Keratinocyte (primary cell): ENCODE measurements around the gene PCDHGB1.

Experiments
- EZH2 ChIP-seq: IDR thresholded peaks from one replicate; pipeline ENCODE4 v1.6.1; 2012; ENCODE audit warnings: inconsistent platforms, mild to moderate bottlenecking, low read length, moderate library complexity
- TF ChIP-seq, protein P1 (sequence below), 3 experiments: IDR thresholded peaks in 1 of 3; conservative IDR thresholded peaks in 1 of 3; optimal IDR thresholded peaks in 1 of 3; 2 replicates in 2 of 3; 3 replicates in 1 of 3; pipeline versions ENCODE3 to v1.5.1; 2011; ENCODE audit warnings: low read length in 3 of 3, mild to moderate bottlenecking in 3 of 3, moderate library complexity in 2 of 3, control low read depth in 1 of 3, inconsistent platforms in 1 of 3; ENCODE audit not compliant: insufficient read depth in 2 of 3; ENCODE audit errors: extremely low read depth in 1 of 3

DNA sequence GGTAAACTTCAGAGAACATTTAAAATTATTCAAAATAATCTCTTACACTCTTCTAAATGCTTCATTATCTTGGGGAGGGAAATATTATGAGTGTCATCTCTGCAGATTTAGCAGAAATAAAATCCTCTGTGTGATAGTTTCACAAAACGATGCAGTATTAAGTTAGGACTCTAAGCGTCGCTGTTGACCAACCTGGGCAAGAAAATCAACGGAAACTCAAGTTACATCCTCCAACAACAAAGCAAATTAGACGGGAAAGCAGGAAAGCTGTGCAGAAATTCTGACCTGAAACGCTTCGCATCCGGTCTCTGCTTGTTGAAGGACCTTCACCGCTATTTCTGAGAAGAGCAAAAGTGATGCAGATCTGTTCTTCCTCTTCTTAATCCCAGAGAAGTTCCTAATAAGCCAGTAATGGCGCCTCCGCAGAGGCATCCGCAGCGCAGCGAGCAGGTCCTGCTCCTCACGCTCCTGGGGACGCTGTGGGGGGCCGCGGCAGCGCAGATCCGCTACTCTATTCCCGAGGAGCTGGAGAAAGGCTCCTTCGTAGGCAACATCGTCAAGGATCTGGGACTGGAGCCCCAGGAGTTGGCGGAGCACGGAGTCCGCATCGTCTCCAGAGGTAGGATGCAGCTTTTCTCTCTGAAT is 23.9 kb downstream of the PCDHGB1 start, which contains the start of gene PCDHGA6:
- TF ChIP-seq, protein P1, sequence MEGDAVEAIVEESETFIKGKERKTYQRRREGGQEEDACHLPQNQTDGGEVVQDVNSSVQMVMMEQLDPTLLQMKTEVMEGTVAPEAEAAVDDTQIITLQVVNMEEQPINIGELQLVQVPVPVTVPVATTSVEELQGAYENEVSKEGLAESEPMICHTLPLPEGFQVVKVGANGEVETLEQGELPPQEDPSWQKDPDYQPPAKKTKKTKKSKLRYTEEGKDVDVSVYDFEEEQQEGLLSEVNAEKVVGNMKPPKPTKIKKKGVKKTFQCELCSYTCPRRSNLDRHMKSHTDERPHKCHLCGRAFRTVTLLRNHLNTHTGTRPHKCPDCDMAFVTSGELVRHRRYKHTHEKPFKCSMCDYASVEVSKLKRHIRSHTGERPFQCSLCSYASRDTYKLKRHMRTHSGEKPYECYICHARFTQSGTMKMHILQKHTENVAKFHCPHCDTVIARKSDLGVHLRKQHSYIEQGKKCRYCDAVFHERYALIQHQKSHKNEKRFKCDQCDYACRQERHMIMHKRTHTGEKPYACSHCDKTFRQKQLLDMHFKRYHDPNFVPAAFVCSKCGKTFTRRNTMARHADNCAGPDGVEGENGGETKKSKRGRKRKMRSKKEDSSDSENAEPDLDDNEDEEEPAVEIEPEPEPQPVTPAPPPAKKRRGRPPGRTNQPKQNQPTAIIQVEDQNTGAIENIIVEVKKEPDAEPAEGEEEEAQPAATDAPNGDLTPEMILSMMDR (optimal IDR thresholded peaks at IDR 0.05 in 1 of 3, IDR thresholded peaks at IDR 0.05 in 1 of 3, conservative IDR thresholded peaks at IDR 0.05 in 1 of 3; ENCODE audit: extremely low read depth in 1 of 3, insufficient read depth in 2 of 3, low read length in 3 of 3), result peak in 2 of 3 experiments; percentile 31 to 33
- no peak for TF ChIP-seq EZH2
